ENCODE measurements around the gene FBXW7. TPM values are rescaled to one million over a fixed set of nuclear protein-coding genes. Genes with fewer than 3 reads are reported as not detected.

Gene FBXW7
- polyA plus RNA-seq, 1 of the 3 experiments (the other 2 are of a cell fraction) = 7.7 TPM

DNA sequence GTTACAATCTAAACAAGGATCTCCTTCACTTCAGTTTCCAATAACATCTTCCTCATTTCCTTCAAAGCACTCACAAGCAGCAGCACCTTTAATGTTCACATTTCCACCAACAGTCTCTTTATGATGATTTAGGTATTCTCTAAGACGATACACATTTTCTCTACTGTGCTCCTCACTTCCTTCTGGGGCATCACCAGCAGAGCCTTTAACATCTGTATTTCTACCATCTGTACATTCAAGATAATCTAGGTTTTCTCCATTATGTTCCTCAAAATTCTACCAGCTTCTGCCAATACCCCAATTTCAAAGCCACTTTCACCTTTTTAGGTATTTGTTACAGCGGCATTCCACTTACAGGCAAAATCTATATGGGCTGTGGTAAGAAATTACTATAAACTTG, 80.6 kb downstream of the FBXW7 start:
- no peak overlapping the region for H3K9ac ChIP-seq
- H3K9me2 ChIP-seq = no peaks in the 10 kb centered on the region
- no peak overlapping the region for H3K4me3 ChIP-seq (ENCODE audit: low read depth in 2 of 2, low read length in 1 of 2)
- no peak overlapping the region for H3K4me2 ChIP-seq
- H2AFZ ChIP-seq (ENCODE audit: low read depth) = no peak overlapping the region
- H4K20me1 ChIP-seq (ENCODE audit: insufficient read depth) = peaks cover 18% of the 10 kb centered on the region; the same call in 1 of the 2 replicates
- peaks cover 68% of the 10 kb centered on the region for H3K79me2 ChIP-seq (ENCODE audit: insufficient read depth)
- no peak overlapping the region for H3K27ac ChIP-seq (ENCODE audit: low read depth in 2 of 2, low read length in 1 of 2)
- peaks cover 0 to 3% of the 10 kb centered on the region in 2 experiments for H3K36me3 ChIP-seq (replicated peaks in 1 of 2; ENCODE audit: control insufficient read depth in 1 of 2, insufficient read depth in 2 of 2, low read length in 1 of 2)
- ChIA-PET CTCF (interaction anchor here (0.8 to 2.6 kb wide), 21 partner anchors 10 to 673 kb away, joined by 3 to 52 read pairs (median 6); partner anchors contain the start of gene FBXW7), POLR2A (no interaction called here)
- TF ChIP-seq EP300 (IDR thresholded peaks at IDR 0.05; ENCODE audit: borderline replicate concordance in 1 of 2, low read depth in 1 of 2, low read length in 1 of 2) = no peak
- TF ChIP-seq, protein P1, sequence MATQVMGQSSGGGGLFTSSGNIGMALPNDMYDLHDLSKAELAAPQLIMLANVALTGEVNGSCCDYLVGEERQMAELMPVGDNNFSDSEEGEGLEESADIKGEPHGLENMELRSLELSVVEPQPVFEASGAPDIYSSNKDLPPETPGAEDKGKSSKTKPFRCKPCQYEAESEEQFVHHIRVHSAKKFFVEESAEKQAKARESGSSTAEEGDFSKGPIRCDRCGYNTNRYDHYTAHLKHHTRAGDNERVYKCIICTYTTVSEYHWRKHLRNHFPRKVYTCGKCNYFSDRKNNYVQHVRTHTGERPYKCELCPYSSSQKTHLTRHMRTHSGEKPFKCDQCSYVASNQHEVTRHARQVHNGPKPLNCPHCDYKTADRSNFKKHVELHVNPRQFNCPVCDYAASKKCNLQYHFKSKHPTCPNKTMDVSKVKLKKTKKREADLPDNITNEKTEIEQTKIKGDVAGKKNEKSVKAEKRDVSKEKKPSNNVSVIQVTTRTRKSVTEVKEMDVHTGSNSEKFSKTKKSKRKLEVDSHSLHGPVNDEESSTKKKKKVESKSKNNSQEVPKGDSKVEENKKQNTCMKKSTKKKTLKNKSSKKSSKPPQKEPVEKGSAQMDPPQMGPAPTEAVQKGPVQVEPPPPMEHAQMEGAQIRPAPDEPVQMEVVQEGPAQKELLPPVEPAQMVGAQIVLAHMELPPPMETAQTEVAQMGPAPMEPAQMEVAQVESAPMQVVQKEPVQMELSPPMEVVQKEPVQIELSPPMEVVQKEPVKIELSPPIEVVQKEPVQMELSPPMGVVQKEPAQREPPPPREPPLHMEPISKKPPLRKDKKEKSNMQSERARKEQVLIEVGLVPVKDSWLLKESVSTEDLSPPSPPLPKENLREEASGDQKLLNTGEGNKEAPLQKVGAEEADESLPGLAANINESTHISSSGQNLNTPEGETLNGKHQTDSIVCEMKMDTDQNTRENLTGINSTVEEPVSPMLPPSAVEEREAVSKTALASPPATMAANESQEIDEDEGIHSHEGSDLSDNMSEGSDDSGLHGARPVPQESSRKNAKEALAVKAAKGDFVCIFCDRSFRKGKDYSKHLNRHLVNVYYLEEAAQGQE (IDR thresholded peaks at IDR 0.05; ENCODE audit: low read depth, low read length) = no peak
- TF ChIP-seq MEF2A (IDR thresholded peaks at IDR 0.05; ENCODE audit: borderline replicate concordance, low read depth) = no peak
- TF ChIP-seq, protein P2, sequence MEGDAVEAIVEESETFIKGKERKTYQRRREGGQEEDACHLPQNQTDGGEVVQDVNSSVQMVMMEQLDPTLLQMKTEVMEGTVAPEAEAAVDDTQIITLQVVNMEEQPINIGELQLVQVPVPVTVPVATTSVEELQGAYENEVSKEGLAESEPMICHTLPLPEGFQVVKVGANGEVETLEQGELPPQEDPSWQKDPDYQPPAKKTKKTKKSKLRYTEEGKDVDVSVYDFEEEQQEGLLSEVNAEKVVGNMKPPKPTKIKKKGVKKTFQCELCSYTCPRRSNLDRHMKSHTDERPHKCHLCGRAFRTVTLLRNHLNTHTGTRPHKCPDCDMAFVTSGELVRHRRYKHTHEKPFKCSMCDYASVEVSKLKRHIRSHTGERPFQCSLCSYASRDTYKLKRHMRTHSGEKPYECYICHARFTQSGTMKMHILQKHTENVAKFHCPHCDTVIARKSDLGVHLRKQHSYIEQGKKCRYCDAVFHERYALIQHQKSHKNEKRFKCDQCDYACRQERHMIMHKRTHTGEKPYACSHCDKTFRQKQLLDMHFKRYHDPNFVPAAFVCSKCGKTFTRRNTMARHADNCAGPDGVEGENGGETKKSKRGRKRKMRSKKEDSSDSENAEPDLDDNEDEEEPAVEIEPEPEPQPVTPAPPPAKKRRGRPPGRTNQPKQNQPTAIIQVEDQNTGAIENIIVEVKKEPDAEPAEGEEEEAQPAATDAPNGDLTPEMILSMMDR (IDR thresholded peaks at IDR 0.05) = no peak
- TF ChIP-seq ELF1 (IDR thresholded peaks at IDR 0.05) = no peak
- TF ChIP-seq RAD21 (IDR thresholded peaks at IDR 0.05; ENCODE audit: low read length) = no peak
- no peak for TF ChIP-seq TEAD4 (IDR thresholded peaks at IDR 0.05; ENCODE audit: borderline replicate concordance, insufficient read depth)
- no peak for TF ChIP-seq RFX5 (IDR thresholded peaks at IDR 0.05; ENCODE audit: low read length)
- TF ChIP-seq, protein P3, sequence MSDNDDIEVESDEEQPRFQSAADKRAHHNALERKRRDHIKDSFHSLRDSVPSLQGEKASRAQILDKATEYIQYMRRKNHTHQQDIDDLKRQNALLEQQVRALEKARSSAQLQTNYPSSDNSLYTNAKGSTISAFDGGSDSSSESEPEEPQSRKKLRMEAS (IDR thresholded peaks at IDR 0.05; ENCODE audit: low read depth) = no peak
- TF ChIP-seq, protein P4, sequence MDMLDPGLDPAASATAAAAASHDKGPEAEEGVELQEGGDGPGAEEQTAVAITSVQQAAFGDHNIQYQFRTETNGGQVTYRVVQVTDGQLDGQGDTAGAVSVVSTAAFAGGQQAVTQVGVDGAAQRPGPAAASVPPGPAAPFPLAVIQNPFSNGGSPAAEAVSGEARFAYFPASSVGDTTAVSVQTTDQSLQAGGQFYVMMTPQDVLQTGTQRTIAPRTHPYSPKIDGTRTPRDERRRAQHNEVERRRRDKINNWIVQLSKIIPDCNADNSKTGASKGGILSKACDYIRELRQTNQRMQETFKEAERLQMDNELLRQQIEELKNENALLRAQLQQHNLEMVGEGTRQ (IDR thresholded peaks at IDR 0.05; ENCODE audit: borderline replicate concordance, low read depth, low read length) = no peak
- TF ChIP-seq, protein P5, sequence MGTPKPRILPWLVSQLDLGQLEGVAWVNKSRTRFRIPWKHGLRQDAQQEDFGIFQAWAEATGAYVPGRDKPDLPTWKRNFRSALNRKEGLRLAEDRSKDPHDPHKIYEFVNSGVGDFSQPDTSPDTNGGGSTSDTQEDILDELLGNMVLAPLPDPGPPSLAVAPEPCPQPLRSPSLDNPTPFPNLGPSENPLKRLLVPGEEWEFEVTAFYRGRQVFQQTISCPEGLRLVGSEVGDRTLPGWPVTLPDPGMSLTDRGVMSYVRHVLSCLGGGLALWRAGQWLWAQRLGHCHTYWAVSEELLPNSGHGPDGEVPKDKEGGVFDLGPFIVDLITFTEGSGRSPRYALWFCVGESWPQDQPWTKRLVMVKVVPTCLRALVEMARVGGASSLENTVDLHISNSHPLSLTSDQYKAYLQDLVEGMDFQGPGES (IDR thresholded peaks at IDR 0.05; ENCODE audit: low read depth, low read length) = no peak
- TF ChIP-seq SMC3 (IDR thresholded peaks at IDR 0.05; ENCODE audit: low read depth, low read length) = no peak
- no peak for TF ChIP-seq TAF1 (IDR thresholded peaks at IDR 0.05; ENCODE audit: borderline replicate concordance, low read depth, low read length)
- TF ChIP-seq, protein P6, sequence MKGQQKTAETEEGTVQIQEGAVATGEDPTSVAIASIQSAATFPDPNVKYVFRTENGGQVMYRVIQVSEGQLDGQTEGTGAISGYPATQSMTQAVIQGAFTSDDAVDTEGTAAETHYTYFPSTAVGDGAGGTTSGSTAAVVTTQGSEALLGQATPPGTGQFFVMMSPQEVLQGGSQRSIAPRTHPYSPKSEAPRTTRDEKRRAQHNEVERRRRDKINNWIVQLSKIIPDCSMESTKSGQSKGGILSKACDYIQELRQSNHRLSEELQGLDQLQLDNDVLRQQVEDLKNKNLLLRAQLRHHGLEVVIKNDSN (IDR thresholded peaks at IDR 0.05; ENCODE audit: borderline replicate concordance, low read depth) = no peak
- TF ChIP-seq, protein P7, sequence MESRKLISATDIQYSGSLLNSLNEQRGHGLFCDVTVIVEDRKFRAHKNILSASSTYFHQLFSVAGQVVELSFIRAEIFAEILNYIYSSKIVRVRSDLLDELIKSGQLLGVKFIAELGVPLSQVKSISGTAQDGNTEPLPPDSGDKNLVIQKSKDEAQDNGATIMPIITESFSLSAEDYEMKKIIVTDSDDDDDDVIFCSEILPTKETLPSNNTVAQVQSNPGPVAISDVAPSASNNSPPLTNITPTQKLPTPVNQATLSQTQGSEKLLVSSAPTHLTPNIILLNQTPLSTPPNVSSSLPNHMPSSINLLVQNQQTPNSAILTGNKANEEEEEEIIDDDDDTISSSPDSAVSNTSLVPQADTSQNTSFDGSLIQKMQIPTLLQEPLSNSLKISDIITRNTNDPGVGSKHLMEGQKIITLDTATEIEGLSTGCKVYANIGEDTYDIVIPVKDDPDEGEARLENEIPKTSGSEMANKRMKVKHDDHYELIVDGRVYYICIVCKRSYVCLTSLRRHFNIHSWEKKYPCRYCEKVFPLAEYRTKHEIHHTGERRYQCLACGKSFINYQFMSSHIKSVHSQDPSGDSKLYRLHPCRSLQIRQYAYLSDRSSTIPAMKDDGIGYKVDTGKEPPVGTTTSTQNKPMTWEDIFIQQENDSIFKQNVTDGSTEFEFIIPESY (IDR thresholded peaks at IDR 0.05; ENCODE audit: borderline replicate concordance, low read depth) = no peak
- TF ChIP-seq POLR2AphosphoS5 (IDR thresholded peaks at IDR 0.05; ENCODE audit: low read depth, low read length) = no peak
- TF ChIP-seq GABPA (IDR thresholded peaks at IDR 0.05; ENCODE audit: low read depth) = no peak
- TF ChIP-seq, protein P8, sequence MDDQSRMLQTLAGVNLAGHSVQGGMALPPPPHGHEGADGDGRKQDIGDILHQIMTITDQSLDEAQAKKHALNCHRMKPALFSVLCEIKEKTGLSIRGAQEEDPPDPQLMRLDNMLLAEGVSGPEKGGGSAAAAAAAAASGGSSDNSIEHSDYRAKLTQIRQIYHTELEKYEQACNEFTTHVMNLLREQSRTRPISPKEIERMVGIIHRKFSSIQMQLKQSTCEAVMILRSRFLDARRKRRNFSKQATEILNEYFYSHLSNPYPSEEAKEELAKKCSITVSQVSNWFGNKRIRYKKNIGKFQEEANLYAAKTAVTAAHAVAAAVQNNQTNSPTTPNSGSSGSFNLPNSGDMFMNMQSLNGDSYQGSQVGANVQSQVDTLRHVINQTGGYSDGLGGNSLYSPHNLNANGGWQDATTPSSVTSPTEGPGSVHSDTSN (IDR thresholded peaks at IDR 0.05) = no peak
- H3K4me1 ChIP-seq (ENCODE audit: control insufficient read depth in 1 of 2, insufficient read depth in 2 of 2, low read depth in 1 of 2, low read length in 1 of 2) = no peaks in the 10 kb centered on the region; a peak in 1 of 4 replicates
- H3K9me3 ChIP-seq = no peaks in the 10 kb centered on the region
- DNase-seq = no peak
- peaks cover 6% of the 10 kb centered on the region for H3F3A ChIP-seq (replicated peaks; ENCODE audit: insufficient read depth)
- WGBS (ENCODE audit: low lambda C conversion rate) = 95% methylated on average over 2 of the region's 2 CpGs
- no peaks in the 10 kb centered on the region for H3K27me3 ChIP-seq (ENCODE audit: insufficient read depth)
